ENCODE measurements around the gene HRH3. TPM values are rescaled to one million over a fixed set of nuclear protein-coding genes. Genes with fewer than 3 reads are reported as not detected.

Gene HRH3
- 0.10 TPM for total RNA-seq

DNA sequence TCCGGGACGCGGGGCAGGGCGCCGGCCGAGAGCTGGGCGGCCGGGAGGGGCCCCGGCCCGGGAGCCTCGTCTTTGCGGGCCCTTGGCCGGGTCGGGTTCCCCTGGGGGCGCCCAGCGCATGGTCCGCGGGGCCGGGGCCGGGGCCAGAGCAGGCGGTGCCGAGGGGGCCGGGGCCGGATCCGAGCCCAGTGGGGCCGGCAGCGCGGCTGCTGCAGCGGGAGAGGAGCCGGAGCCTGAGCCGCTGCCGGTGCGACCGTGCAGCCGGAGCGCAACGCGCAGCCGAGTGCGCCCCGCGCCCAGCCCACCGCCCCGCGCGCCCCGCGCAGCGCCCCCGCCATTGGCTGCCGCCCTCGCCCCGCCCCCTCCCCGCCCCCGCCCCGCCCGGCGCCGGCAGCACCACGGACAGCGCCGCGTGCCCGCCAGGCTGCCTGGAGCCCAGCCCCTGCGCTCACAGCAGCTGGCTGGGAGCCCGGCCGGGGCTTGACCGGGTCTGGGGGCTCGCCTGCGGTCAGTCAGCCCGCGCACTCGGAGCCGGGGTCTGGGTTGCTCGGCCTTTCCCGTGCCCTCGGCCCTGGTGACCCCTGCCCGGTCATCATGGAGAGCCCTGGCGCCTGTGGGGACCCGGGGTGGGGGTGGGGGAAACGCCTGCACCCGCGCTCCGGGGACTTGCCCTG lies at the start of gene HRH3:
Gene HRH3, minus strand, starts transcription at position 287 of the 674 bp plus-strand sequence. CDS start 308 bp downstream, outside the sequence.
- DNase-seq, result peak; percentile 1

GRCh38 chr20:62269871-62270270 lies 49.8 kb upstream of the HRH3 start:
- DNase-seq, result no peak

DNA sequence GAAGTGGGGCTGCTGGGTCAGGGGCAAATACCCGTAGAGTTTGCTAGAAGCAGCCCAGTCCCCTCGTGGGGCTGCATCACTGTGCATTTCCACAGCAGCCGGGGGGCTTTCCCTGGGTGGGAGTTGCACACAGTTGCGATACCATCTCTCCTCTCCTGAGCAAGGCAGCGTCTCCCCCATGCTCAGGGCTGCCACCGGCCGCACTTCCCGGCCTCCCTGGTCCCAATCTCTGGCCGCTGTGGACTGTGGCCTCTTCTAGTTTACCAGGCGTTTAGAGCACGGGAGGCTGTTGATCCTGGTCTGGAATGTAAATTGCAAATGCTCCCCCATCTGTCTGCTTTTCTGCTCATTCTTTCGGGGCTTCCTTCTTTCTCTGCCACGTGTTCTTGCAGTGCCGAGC lies 49.3 kb upstream of the HRH3 start:
- DNase-seq, result no peak

DNA sequence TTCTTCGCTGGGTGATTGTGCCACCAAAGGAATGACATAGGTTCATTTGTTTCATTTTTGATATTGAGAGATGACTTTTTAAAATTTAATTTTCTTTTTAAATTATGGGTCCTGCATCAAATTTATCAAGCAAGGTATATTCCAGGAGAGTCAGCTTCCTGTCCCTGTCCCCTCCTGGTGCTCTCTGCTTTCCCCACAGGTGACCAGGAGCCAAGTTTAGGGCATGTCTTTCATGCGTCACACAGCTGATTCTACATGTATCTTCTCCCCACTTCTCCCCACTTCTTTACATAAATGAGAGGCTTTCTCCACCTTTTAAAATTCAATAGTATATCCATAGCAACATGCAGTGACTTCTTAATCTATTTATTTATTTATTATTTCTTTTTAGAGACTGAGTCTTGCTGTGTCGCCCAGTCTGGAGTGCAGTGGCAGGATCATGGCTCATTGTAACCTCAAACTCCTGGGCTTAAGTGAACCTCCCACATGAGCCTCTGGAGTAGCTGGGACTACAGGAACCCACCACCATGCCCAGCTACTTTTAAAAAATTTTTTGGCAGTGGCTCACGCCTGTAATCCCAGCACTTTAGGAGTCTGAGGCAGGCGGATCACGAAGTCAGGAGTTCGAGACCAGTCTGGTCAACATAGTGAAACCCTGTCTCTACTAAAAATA lies 48.3 kb upstream of the HRH3 start:
- no peak for DNase-seq

DNA sequence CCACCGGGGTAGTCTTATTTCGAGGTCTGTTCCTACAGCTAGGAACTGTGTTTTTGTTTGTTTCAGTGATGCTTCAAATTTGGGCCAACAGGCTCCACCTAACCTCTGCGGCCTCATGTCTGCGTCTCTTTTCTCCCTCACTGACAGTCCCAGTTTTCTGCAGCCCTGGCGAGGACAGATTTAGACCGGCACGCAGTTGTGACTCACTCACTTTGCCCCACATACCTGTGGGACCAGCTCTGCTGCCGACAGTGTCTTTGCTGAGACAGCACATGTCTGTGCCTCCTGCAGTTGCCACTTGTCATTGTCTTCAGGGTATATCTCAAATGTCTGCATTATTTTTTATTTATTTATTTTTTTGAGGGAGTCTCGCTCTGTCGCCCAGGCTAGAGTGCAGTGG lies 47.5 kb upstream of the HRH3 start:
- DNase-seq, result no peak

GRCh38 chr20:62266851-62267250 lies 46.8 kb upstream of the HRH3 start:
- no peak for DNase-seq

DNA sequence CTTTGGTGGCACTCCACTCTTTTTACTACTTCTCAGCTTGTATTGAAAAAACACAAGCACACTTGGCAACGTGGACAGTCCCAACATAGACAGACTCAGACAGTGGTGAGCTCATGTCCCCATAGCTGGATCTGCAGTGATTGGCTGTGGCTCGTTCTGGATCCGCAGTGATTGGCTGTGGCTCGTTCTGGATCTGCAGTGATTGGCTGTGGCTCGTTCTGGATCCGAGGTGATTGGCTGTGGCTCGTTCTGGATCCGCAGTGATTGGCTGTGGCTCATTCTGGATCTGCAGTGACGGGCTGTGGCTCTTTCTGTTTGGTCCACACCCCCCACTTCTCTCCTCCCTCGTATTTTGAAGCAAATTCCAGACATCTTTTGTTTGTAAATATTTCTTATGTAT lies 46.3 kb upstream of the HRH3 start:
- DNase-seq, result no peak

GRCh38 chr20:62265365-62265764 lies 45.3 kb upstream of the HRH3 start:
- no peak for DNase-seq

- DNase-seq, result no peak
These were observed 43.3 kb upstream of the HRH3 start for GRCh38 chr20:62263396-62263795.

- no peak for DNase-seq
These were observed 42.0 kb upstream of the HRH3 start for GRCh38 chr20:62262064-62262463.

- DNase-seq, result no peak
These were observed 39.2 kb upstream of the HRH3 start for GRCh38 chr20:62259294-62259565.

DNA sequence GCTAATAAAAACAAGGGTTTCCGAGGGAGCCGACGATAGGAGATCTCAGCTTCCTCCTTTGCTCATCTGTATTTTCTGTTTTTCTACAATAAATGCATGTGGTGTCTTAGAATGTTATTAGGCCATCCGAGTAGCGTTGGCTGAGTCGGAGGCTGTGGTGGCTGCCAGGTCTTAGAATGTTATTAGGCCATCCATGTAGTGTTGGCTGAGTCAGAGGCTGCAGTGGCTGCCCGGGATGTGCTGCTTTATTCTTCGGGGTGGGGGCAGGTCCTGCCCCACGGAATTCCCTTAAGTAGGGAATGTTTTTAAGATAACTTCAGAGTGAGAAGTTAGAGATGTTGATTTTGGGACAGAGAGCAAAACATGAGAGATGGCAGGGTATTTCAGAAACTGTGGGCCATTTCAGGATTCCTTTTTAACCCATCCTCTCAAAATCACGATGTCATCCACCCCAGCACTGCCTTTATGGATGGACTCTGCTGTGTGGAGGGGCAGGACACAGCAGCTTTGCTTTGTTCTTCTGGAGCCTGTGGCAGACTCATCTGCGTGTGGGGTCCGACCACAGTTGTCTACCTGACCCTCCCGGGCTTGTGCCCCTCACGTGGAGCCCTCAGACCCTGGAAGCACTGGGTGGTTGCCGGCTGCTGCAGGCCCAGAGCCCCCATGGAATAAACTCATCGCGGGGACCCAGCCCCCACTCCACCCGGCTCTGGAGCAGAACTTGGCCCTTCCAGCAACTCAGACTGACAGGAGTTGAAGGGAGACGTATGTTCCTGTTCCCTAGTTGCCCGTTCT lies 38.6 kb upstream of the HRH3 start:
- DNase-seq, result no peak

DNA sequence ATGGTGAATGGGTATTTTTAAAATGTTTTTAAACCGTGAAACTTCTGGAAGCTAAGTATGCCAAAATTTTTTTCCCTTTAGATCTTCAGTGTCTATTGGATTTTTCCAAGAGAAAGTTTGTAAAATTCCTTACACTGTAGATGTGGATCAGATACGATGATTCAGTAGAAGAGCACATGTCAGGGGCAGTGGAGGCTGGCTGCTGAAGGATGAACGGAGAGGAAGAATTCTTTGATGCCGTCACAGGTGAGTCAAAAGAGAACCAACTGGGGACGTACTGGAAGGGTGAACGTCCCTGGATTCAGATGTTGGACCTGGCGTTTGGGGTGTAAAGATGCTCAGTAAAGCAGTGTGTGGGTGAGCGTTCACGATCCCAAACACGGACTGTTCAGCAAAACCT lies 35.9 kb upstream of the HRH3 start:
- DNase-seq, result no peak

DNA sequence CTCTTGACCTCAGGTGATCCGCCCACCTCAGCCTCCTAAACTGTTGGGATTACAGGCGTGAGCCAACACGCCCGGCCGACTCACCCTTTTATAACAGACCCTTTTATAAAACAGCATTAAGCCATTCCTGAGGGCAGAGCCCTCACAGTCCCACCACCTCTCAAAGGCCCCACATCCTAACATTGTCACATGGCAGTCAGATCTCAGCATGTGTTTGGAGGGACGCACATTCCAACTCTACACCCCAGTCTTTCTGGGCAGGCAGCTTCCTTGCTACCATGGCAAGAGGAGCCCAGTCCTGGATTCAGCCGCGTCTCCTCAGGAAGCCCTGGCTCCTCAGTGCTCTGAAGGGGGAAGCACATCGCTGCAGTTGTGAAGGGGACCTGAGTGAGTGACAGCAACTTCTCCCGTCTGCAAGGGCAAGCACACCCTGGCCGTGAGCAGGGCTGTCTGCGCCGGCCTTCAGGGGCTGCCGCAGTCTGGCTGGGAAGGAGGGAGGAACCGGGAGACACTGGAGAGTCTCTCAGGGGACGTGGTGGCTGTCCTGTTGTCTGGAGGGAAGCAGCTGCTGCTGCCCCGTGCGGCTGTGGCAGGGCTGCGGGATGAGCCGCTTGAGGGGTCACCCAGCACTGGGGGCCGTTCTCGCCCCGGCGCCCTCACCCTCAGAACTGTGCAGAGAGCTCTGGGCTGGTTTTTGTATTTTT lies 34.1 kb upstream of the HRH3 start:
- no peak for DNase-seq

DNA sequence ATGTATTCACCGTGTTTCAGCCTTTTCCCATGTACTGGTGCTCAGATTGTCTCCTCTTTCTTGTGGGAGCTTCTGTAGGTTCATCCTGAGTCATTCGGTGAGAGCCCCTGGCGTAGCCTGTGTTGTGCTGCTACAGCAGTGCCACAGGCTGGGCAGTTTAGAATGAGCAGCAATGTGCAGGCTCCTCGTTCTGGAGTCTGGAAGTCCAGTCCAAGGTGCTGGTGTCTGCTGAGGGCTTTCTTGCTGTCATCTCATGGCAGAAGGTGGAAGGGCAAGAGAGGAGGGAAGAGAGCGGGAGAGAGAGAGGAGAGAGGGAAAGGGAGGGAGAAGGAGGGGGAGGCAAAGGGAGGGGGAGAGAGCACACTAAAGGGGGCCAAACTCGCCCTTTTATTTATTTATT lies 33.3 kb upstream of the HRH3 start:
- no peak for DNase-seq

DNA sequence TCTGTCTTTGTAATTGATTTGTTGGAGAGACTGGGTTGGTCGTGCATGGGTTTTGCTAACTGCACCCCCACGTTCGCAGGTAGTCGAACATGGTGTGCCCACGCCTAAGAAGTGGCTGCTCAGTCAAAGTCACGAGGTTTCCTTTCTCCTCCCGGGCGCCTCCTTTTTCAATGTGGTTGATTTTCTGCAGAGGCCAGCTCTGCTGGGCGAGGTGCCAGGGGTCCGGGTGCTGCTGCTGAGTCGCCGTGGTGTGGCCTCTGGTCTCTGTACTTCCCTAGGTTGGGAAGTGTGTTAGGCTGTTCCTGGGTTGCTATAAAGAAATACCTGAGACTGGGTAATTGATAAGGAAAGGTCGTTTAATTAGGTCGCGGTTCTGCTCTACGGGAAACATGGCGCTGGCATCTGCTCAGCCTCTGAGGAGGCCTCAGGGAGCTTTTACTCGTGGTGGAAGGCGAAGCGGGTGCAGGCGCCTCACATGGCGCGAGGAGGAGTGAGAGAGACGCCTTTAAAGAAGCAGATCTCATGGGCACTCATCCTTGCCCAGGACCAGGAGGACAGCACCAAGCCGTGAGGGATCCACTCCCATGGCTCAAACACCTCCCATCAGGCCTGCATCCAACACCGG lies 32.4 kb upstream of the HRH3 start:
- no peak for DNase-seq

GRCh38 chr20:62248890-62249560 lies 28.9 kb upstream of the HRH3 start:
- no peak for DNase-seq

DNA sequence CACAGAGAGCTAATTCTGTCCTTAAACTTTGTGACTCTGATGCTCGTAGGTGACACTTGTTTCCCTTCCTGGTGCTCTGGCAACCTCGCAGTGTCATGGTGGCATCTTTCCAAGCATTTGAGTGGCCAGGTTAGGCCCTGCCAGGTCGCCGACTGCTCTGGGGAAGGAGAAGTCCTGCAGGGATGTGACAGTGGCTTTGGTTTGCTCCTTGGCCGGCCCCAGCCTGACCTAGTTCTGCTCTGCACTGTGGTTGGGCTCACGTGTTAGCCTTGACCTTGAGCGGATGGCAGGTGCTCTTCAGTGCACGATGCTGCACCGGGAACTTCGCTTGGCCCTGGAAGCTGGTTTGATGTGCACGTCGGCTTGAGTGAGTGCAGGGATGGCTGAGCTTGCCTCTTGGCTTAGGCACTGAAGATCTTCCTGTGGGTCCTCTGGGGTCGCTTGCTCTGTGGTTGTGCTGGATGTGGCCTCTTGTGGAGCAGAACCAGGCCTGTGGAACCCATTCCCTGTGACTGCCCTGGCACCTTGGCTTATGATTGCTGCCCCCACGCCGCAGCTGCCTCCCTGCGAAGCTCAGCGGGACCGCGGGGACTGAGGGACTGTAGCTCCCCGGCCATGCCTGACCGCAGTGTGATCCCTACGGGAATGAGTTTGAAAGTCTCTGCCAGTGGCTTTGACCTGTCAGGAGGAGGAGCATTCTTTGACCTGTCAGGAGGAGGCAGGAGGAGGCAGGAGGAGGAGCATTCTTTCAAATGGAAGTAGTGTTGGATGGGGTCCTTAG lies 27.0 kb upstream of the HRH3 start:
- DNase-seq, result no peak

DNA sequence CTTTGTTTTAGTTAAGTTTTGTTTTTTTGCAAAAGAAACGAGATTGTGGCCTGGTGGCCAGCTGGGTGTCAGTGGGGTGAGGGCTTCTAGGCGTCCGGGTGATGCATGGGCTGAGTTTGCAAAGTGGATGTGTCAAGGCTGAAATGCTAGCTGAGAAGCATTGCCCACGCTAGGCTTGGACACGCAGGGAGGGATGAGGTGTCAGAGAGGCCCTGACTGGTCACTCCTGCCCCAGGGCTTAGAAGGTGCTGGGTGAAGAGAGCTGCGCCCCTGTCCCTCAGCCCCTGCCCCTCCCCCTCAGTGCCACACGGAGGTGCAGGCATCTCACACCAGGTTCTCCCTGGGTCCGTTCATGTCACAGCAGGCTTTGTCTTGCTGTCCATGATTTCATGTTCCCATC lies 26.4 kb upstream of the HRH3 start:
- no peak for DNase-seq

- DNase-seq, result no peak
These were observed 25.8 kb upstream of the HRH3 start for GRCh38 chr20:62245911-62246280.

DNA sequence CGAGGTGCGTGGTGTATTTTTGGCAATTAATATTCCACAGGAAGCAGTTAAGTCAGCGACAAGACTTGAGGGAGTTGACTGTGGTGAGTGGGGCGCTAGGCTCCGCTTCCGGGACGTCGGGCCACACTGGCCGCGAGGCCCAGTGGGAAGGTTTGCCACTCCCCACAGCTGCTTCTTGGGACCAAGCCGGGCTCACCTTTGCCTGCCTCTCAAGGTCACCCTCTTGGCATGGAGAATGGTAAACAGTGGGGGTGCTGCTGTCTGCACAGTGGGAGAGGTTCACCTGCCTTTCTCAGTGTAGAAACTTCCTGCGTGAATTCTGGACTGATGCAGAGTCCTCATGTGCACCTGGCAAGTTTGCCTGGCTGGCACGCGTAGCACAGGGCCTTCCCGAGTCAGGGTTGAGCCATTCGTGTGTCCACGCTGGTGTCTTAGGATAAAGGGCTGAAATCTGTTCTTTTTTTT lies 24.6 kb upstream of the HRH3 start:
- no peak for DNase-seq
